ENCODE results near the gene CTNND2.

Gene CTNND2

DNA sequence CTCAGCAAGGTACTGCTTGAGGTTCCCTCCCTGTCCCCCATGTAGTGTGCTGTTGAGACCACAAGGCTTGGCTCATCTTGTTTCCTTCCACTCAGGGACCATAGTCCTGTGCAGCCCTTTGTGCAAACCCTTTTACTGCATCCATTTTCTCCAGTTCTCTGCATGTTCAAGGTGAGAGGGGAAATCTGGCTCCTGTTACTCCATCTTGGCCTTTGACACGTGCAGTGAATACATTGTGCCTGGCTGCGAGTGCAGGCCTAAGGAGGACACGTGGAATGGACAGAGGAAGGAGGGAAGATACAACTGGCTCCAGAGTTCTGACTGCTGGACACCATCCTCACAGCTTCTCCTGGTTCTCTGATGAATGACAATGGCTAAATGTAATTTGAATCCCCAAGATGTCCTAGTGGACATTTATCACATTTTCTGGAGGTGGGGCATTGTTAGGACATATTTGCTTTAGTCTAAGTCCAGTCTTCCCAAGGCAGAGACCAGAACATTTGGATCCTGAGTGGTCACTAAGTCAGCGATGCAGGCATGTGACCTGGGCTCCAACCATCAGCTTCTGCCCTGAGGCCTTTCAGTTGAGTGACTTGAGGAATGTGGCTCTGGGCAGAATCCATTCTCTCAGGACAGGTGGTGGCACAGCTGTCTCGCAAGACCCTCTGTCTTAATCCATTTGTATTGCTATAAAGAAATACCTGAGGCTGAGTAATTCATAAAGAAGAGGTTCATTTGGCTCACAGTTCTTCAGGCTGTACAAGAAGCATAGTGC is 954.2 kb downstream of the CTNND2 start:
- DNase-seq = no peak

DNA sequence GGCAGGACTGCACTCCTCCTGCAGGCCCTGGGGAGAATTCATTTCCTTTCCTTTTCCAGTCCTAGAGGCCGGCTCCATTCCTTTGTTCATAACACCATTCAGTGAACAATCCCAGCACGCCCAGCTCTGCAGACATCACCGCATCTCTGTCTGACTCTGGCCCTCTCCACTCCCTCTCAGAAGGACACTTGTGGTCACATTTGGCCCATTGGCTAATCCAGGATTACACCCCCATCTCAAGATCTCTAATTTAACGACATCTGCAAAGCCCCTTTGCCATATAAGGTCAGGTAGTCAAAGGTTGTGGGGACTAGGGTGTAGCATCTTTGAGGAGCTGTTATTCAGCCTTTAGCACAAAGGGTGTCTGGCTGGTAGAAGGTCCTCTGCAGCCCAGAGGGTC is 958.2 kb downstream of the CTNND2 start:
- DNase-seq = no peak

GRCh38 chr5:10941900-10942299 is 962.3 kb downstream of the CTNND2 start:
- DNase-seq = no peak

DNA sequence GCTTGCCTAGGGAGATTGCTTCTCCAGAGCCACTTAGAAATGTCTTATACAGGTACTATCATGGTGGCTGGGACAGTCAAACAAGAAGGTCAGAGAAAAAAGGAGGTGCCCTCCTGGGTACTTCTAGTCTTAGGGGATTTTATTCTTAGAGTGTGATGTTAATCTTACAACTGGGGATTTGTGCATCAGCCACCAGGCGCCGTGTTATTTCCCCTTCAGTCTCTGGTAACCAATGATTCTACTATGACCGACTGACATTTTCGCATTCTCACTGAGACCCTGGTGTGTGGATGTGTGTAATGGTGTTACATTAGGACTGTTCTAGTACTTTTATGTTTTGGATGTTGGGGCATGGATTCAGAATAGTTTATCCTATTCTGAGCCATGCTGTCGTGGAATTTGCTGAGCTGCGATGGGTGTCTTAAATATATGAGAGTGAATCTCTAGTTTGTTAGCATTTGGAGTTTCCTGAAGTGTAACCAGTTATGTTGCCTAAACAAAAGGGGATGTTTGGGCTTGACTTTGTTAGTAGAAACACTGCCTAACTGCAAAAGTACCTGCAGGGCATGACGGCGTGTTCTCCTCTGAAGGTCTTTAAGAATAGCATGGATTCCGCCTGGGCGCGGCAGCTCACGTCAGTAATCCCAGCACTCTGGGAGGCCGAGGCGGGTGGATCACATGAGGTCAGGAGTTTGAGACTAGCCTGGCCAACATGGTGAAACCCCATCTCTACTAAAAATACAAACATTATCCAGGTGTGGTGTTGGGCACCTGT is 968.0 kb downstream of the CTNND2 start:
- DNase-seq = no peak

GRCh38 chr5:10935536-10935935 is 968.7 kb downstream of the CTNND2 start:
- no peak for DNase-seq

GRCh38 chr5:10934783-10935355 is 969.4 kb downstream of the CTNND2 start:
- no peak for DNase-seq

- no peak for DNase-seq
Measured at GRCh38 chr5:10933121-10933520, 971.1 kb downstream of the CTNND2 start.

GRCh38 chr5:10932426-10932825 is 971.8 kb downstream of the CTNND2 start:
- DNase-seq = no peak

DNA sequence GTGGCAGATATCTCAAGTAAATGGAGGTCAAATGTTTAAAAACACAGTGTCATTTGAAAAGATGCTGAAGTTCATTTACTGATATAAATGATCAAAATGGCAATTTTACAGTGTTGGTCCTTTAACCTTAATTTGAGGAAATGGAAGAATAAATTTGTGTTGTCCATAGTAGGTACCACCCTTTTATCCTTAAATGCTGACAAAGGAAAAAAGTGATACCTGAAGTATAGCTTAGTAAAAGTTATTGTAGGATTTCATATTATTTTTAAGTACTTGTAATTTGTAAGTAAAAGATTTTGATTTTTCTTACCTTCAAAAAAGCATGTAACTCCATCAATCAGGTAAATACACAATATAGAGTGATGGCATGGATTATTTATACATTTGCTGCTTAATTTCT is 976.6 kb downstream of the CTNND2 start:
- DNase-seq = no peak

- DNase-seq = no peak
Measured at GRCh38 chr5:10923310-10923709, 980.9 kb downstream of the CTNND2 start.
